Activated CD8-positive, alpha-beta memory T cell treated with anti-CD3 and anti-CD28 coated beads, Interleukin-2, amount 50 U/mL, for 1 hour (primary cell): ENCODE results near the gene DRAM1.
"Not testable (repeated sequence)": the region's sequence is repeated elsewhere in the genome, so short reads cannot be mapped to it uniquely, and the experiment has no call there.

Experiments
- DNase-seq: peaks from one replicate; pipeline ENCODE4 v3.0.0-alpha.2; 2020; ENCODE audit errors: extremely low read depth

DRAM1 gene

DNA sequence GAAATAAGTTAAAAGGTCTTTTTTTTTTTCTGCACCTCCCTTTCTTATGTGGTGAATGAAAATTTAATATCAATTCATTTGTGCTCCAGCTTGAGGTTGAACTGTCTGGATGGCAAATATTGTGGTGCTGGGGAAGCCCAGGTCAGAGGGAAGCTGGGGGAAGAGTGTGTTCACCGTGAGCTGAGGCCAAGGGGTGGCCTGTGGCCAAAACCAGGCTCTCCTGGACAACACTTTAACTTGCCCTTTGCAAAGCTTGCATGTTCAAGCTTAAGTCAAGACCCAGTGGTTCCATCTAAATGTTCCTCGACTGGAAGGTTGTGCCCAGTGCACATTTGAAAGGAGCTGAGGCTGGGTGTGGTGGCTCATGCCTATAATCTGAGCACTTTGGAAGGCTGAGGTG is 28.8 kb downstream of the DRAM1 start:
- no peak for DNase-seq

DNA sequence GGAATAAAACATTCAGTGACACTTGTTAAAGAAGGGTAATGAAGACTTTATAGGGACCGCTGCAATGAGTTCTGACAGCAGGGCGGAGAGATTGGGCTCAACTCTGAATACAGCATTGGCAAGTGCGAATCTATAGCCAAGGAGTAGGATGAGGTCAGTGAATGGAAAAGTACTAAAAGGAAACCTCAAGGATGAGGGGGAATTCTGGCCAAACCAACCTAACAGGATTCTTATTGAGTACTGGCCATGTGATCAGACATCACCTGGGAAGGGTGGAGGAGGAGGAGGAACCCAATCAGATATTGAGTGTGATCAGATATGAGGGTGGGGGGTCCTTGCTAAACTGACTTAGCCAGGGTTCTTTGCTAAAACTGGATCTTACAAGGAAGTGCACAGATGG is 31.0 kb downstream of the DRAM1 start:
- no peak for DNase-seq

- DNase-seq: no peak
Measured at GRCh38 chr12:101909646-101910045, 32.3 kb downstream of the DRAM1 start.

DNA sequence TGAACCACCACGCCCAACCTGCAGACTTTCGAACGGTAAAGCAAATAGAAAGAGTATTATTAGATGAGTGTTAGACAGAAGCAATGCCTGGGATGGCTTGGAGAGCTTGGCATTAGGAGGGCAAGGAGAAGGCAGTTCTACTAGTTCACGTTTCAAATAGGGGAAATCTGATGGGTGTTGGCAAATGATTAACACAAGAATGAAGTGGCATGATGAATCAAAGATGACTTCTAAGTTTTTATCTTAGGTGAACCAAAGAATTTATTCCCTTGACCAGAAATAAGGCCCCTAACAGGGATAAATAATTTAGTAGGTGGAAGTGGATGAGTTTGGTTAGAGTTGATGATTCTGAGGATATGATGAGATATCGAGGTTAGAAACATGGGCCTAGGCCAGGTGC is 38.5 kb downstream of the DRAM1 start:
- no peak for DNase-seq

DNA sequence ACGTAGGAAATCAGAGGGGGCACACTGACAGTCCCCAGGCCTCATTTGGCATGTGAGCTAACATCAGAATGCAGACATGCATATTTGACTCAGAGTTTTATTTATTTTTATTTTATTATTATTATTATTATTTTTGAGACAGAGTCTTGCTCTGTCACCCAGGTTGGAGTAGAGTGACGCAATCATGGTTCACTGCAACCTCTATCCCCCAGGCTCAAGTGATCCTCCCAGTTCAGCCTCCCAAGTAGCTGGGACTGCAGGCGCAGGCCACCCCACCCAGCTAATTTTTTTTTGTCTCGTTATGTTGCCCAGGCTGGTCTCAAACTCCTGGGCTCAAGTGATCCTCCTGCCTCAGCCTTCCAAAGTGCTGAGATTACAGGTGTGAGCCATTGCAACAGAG is 41.4 kb downstream of the DRAM1 start:
- DNase-seq: not testable (repeated sequence)

DNA sequence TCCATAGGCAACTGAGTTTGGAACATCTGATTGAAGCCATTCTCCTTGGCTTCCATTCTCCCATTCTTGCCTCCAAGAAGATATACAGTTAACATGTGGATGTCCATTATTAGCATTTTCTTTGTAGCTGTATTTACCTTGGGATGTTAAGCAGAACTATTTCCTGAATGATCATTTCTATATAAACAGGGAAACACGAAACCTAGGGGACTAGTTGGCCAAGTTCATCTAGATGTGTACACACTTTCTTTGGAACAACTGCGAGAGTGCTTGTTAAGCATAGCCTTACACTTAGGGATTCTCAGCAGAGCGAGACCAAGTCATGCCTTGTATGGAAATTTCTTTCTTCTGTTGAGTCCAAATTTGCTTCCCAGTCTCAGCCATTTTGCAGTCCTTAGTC is 42.1 kb downstream of the DRAM1 start:
- no peak for DNase-seq

GRCh38 chr12:101920906-101921305 is 43.5 kb downstream of the DRAM1 start:
- no peak for DNase-seq

DNA sequence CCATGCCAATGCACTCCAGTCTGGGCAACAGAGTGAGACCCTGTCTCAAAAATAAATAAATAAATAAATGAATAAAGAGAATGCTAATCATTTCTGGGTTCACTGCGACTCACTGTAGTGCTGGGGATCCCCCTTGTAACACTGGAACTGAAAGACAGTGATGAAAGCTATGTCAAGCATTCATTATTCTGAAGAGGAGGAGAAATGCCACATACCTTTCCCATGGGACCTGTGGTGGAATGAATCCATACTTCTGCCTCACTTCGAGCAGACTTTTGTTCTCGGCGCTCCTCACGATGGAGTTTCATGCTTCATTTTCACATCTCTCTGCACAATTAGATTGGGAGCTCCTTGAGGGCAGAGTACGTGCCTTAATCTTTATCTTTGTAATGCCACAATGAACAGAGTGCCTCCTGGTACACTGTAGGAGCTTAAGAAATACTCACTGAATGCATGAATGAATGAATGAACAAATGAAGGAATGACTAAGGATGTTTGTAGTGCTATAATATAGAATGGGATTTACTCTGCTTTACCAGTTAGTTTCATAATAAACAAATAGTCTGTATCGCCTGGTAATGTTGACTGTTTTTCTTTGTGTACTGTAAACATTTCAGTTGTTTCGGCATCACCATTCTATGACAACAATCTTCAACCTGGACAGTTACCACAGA is 45.8 kb downstream of the DRAM1 start:
- DNase-seq: no peak

DNA sequence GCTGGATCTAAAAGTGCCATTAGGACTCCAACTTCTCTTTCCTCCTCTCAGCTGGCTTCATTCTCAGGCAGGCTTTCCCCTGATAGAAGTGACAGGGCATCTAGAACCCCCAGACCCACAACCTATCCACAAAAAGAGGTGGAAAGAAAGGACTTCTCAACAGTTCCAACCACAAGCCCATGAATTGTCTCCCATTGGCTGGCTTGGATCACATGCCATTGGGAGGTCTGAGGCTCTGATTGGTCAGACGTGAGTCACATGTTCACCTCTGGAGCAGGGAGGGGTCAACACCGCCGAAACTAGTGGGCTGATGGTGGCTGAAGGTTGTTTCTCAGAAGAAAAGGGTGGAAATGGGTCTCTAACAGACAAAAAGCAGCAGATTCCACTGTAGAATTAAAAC is 47.2 kb downstream of the DRAM1 start:
- DNase-seq: no peak

DNA sequence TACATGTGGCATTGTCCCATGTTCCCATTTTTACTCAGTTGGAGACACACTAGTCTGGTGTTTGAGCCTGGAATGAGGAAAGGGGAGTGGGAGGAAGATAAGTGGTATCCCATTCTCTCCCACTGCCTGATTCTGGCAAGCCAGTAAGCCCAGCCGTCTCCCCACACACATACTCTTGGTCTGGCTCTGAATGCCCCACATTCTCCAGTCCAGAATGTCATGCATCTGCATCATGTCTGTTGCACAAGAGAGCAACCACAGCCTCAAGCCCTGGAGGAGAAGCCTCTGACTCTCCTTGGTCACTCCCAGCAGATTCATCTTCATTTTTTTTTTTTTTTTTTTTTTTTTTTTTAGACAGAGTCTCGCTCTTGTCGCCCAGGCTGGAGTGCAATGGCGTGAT is 48.0 kb downstream of the DRAM1 start:
- no peak for DNase-seq

- no peak for DNase-seq
Measured at GRCh38 chr12:101925935-101926334, 48.6 kb downstream of the DRAM1 start.

- DNase-seq: no peak
Measured at GRCh38 chr12:101927036-101927435, 49.7 kb downstream of the DRAM1 start.

DNA sequence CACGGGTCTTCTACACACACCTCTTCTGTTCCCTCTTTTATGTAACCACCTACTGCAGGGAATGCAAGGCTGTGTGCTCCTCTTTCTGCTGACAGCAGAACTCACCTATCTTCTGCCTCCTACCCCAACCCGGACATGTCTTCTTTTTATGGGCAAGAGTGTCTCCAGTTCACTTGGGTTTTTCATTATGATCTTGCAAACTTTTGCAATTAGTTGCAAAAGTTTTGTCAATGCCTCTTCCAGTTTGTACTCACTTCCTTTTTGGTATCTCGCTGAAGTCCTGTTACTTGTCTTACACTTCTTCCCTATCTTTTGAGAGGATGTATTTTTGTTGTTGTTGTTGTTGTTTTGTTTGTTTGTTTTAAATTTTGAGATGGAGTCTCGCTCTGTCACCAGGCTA is 50.6 kb downstream of the DRAM1 start:
- no peak for DNase-seq

DNA sequence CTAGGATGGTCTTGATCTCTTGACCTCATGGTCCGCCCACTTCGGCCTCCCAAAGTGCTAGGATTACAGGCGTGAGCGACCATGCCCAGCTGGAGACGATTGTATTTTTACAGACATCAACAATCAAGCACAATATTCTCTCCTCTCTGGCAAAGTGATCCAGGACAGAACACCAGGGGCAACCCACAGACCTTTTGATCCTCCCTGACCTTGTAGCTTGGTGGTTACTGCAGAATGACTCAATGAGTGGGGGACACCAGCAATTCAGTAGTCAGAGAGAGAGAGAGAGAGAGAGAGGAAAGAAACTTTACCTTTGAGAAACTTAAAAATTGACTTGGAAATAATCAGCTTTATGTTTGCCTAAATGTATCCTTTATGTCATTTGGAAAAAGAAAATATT is 51.2 kb downstream of the DRAM1 start:
- DNase-seq: no peak

- no peak for DNase-seq
Measured at GRCh38 chr12:101929365-101930041, 52.1 kb downstream of the DRAM1 start.

GRCh38 chr12:101931498-101932326 is 54.3 kb downstream of the DRAM1 start:
- DNase-seq: no peak

DNA sequence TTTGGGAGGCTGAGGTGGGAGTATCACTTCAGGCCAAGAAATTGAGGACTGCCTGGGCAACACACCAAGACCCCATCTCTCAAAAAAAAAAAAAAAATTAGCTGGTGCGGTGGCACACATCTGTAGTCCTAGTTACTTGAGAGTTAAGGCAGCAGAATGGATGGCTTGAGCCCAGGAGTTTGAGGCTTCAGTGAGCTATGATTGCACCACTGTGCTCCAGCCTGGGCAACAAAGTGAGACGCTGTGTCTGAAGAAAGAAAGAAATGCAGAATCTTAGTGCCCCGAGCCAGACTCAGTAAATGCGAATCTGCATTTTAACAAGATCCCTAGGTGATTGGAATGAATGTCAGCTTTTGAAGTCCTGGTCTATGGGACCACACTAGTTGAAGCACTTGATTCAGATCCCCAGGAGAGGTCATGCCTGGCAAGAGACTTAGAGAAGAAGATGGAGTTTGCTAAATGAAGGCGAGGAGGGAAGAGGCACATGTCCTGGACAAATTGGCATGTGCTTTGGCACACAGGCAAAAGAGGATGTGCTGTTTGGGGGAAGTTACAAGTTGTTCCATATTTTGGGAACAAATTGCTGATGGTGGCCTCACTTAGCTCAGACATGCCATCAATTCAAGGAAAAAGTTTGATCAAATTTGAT is 56.6 kb downstream of the DRAM1 start:
- no peak for DNase-seq

- no peak for DNase-seq
Measured at GRCh38 chr12:101935890-101936746, 58.7 kb downstream of the DRAM1 start.

- DNase-seq: no peak
Measured at GRCh38 chr12:101939306-101939705, 61.9 kb downstream of the DRAM1 start.

DNA sequence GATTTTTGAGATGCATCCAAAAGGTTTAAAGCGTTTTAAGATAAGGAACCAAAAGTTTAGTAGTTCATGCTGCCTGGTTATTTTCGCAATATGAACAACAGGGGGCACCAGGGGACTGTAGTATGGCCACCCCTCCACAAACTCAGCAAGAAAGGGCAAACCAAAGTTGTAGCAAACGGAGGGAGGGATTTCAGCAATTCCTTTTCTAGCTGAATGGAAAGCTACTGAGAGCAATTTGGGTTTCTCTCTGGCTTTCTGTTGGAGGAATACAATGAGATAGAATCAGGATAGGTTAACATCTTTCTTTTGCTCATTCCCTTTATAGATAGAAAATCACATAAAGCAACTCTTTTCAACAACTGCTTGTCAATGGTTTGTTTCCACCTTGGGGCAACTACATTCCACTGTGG is 62.5 kb downstream of the DRAM1 start:
- peak; percentile 10 for DNase-seq

DNA sequence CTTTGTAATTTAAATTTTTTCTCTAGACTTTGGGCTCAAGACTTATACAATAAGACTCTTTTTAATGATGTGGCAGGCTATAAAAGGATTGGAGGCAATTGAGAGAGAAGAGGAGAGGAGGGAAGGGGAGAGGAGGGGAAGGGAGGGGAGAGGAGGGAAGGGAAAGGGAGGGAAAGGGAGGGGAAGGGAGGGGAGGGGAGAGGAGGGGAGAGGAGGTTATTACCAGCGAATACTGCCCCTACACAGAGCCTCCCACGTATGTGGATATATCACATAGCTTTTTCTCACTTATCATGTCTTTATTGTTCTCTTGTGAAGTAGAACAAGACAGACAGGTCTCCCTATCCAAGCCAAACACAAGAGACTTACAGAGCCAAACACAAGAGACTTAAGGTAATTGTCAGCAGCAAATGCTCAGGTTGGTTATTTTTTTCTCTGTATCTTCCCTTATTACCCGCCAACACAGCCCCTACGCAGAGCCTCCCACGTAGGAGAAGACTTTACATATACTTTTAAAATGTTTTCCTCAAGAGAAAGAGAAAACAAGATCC is 63.1 kb downstream of the DRAM1 start:
- no peak for DNase-seq
